Measurements from ENCODE around the gene RAPGEF5. TPM values are rescaled to one million over a fixed set of nuclear protein-coding genes. Genes with fewer than 3 reads are reported as not detected.

The RAPGEF5 gene
- total RNA-seq, 4 donors from 2014 or later = 26.5 to 76.6 (median 39.3) TPM

DNA sequence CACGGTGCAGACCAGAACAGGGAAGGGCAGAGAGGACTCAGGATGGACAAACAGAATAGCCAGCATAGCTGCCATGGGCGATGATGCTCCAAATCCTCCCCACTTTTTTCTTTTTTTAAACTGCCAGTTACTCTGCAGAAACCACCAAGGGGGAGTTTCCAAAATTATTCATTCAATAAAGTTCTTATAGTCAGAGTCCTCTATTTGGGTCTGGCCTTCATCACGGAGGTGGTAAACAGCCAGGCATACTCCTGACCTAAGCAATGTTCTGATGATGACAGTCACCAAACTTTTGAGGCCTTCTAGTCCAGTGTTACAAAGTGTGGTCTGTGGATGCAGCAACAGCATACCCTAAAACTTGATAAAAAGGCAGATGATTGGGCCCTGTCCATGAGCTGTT, 12.3 kb downstream of the RAPGEF5 start:
- no peaks in the 10 kb centered on the region for H3K4me1 ChIP-seq
- H3K36me3 ChIP-seq = no peaks in the 10 kb centered on the region
- intact Hi-C loops (cut with DNase I) = no loop called here
- DNase-seq = no peak
- WGBS, 2 donors = 84 to 98% methylated on average over 3 of the region's 3 CpGs
- TF ChIP-seq POLR2A (IDR thresholded peaks at IDR 0.05) = no peak
- TF ChIP-seq CTCF (IDR thresholded peaks at IDR 0.05) = no peak
- H3K27ac ChIP-seq = no peak overlapping the region
- H3K27me3 ChIP-seq = no peaks in the 10 kb centered on the region
- H3K9me3 ChIP-seq = no peaks in the 10 kb centered on the region
- no peak overlapping the region for H3K4me3 ChIP-seq (replicated peaks in 1 of 3)

- Histone ChIP-seq H3K9me3 (no peaks in the 10 kb centered on the region), H3K27ac (no peak overlapping the region), H3K4me1 (no peaks in the 10 kb centered on the region), H3K36me3 (no peaks in the 10 kb centered on the region), H3K27me3 (no peaks in the 10 kb centered on the region), H3K4me3 (replicated peaks in 1 of 3) (no peak overlapping the region)
- intact Hi-C loops (cut with DNase I) = no loop called here
- TF ChIP-seq CTCF (IDR thresholded peaks at IDR 0.05) = no peak
- TF ChIP-seq POLR2A (IDR thresholded peaks at IDR 0.05) = no peak
- WGBS, 2 donors = 93 to 94% methylated on average over 7 of the region's 7 CpGs
- no peak for DNase-seq
These were observed 13.3 kb downstream of the RAPGEF5 start for GRCh38 chr7:22343612-22344011.

DNA sequence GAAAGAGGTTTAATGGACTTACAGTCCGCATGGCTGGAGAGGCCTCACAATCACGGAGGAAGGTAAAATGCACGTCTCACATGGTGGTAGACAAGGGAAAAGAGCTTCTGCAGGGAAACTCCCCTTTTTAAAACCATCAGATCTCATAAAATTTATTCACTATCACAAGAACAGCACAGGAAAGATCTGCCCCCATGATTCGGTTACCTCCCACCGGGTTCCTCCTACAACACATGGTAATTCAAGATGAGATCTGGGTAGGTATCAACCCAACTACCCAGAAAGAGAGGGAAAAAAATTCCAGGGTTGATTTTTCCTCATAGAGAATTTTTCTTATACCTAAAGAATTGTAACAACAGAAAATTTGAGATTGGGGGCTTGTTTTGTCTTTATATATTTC, 13.9 kb downstream of the RAPGEF5 start:
- no peaks in the 10 kb centered on the region for H3K4me1 ChIP-seq
- H3K36me3 ChIP-seq = no peaks in the 10 kb centered on the region
- WGBS, 2 donors = 91 to 94% methylated on average over 5 of the region's 5 CpGs
- intact Hi-C loops (cut with DNase I) = no loop called here
- DNase-seq = no peak
- H3K27me3 ChIP-seq = no peaks in the 10 kb centered on the region
- TF ChIP-seq CTCF (IDR thresholded peaks at IDR 0.05) (no peak), POLR2A (IDR thresholded peaks at IDR 0.05) (no peak)
- H3K9me3 ChIP-seq = no peaks in the 10 kb centered on the region
- no peak overlapping the region for H3K27ac ChIP-seq
- no peak overlapping the region for H3K4me3 ChIP-seq (replicated peaks in 1 of 3)

DNA sequence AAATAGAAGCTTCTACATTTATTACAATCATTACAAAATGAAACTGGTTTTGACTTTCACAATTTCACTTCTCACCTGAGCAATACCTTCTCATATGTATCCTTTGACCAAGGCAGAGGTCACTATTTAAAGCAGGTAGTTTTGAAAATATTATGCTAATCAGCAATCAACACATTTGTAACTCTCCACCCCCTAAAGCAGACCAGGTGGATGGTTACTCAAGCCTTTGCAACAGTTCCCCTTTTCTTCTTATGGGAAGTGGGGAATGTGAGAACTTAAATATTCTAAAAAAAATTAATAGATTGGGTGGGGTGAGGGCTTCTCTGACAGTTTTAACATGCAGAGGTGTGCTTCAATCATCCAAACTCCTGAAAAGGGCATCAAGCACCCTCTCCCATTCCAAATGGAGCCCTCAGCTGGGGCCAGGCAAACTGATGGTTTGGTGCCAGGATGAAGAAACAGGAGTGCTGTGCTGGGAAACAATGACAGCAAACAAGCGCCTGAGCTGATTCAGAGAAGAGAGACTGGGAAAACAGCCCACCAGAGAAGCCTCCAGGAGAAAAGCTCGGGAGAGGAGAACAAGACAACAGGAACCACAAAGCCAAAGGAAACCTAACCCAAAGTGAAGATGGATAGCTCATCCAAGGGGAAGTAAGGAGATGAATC, 17.1 kb downstream of the RAPGEF5 start:
- no peak overlapping the region for H3K27ac ChIP-seq
- no peaks in the 10 kb centered on the region for H3K4me1 ChIP-seq
- DNase-seq = no peak
- H3K27me3 ChIP-seq = no peaks in the 10 kb centered on the region
- H3K36me3 ChIP-seq = no peaks in the 10 kb centered on the region
- H3K4me3 ChIP-seq (replicated peaks in 1 of 3) = no peak overlapping the region
- WGBS, 2 donors = 86 to 93% methylated on average over 2 of the region's 2 CpGs
- TF ChIP-seq POLR2A (IDR thresholded peaks at IDR 0.05) (no peak), CTCF (IDR thresholded peaks at IDR 0.05) (no peak)
- intact Hi-C loops (cut with DNase I) = no loop called here
- H3K9me3 ChIP-seq = no peaks in the 10 kb centered on the region

DNA sequence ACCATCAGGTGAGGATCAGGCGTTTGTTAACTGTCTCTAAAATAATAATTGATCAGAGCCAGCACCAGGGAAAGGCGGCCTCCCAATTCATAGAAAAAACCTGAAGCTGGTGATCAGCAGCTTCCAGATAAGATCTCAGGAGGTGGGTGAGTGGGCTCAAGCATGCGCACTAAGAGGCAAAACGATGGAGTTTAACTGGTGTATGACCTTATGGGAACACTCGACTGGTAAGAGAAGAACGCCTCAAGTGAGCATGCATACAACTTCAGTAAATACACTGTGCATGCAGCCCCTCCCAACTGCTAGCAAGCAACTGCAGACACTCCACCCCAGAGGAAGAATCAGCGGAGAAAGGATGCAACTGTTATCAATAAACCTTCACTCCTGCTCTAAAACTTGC, 18.1 kb downstream of the RAPGEF5 start:
- intact Hi-C loops (cut with DNase I) = no loop called here
- no peak for DNase-seq
- Histone ChIP-seq H3K36me3 (no peaks in the 10 kb centered on the region), H3K4me3 (replicated peaks in 1 of 3) (no peak overlapping the region), H3K9me3 (no peaks in the 10 kb centered on the region), H3K27me3 (no peaks in the 10 kb centered on the region), H3K27ac (no peak overlapping the region), H3K4me1 (no peaks in the 10 kb centered on the region)
- TF ChIP-seq CTCF (IDR thresholded peaks at IDR 0.05) (no peak), POLR2A (IDR thresholded peaks at IDR 0.05) (no peak)
- WGBS, 2 donors = 44 to 56% methylated on average over 7 of the region's 7 CpGs

All from thyroid gland (tissue), 4 donors.